HCT116 (cell line): ENCODE results near the gene LAMP1. TPM values are rescaled to one million over a fixed set of nuclear protein-coding genes. Genes with fewer than 3 reads are reported as not detected.
A peak's percentile ranks its signal among the peaks of the same experiment; 100 is the strongest.

Experiments
- ATAC-seq: fragments of 200-7000 bp; cut with Tn5 transposase; 2 replicates; pipeline ENCODE4 v1.9.1; 2020; ENCODE audit warnings: mild to moderate bottlenecking, moderate library complexity
- BruUV-seq: library from RNA; stranded (reverse); fragments of 400-500 nt; replicated peaks from 2 replicates; lab custom pipeline; 2021; lab: Mats Ljungman, UMichigan
- CTCF ChIA-PET: fragments of 300-600 bp; sonication (Branson Sonifier 250); formaldehyde crosslinking; loops from one replicate; lab custom pipeline; 2021; ENCODE audit warnings: antibody characterized with exemption; lab: Charles Lee
- POLR2A ChIA-PET: fragments of 300-600, 350-600 bp; sonication (Branson Sonifier 250); formaldehyde crosslinking; loops from one replicate; lab custom pipeline; 2021; ENCODE audit warnings: antibody characterized with exemption; lab: Charles Lee
- RAD21 ChIA-PET, 2 experiments: fragments of 300-600 bp; sonication (Branson Sonifier 250); formaldehyde crosslinking; loops; one replicate each; lab custom pipeline; 2023; ENCODE audit warnings: low total read pairs in 2 of 2; ENCODE audit not compliant: uncharacterized antibody in 2 of 2, unreplicated experiment in 2 of 2, low non-redundant PET in 1 of 2; lab: Charles Lee
- DNase-seq: peaks from one replicate; pipeline ENCODE4 v3.0.0-alpha.2; 2010; ENCODE audit warnings: low read depth, low spot score
- H2AFZ ChIP-seq: fragments of 200-600 bp; shearing (Covaris generic), sonication (generic); 2 replicates; pipeline ENCODE4 v1.6.1; 2017; ENCODE audit warnings: low read depth, mixed run types, mixed read lengths, antibody characterized with exemption, low read length; ENCODE audit not compliant: poor library complexity, severe bottlenecking
- H3K27ac ChIP-seq: 2 replicates; pipeline ENCODE4 v1.5.1; 2012; ENCODE audit warnings: low read depth, low read length
- H3K27me3 ChIP-seq: fragments of 200-600 bp; sonication (generic); 2 replicates; pipeline ENCODE4 v1.6.1; 2016; ENCODE audit warnings: mixed run types, low read length, mixed read lengths; ENCODE audit not compliant: insufficient read depth
- H3K36me3 ChIP-seq, 2 experiments: fragments of 200-500 bp in 1 of 2; fragments of 200-600 bp in 1 of 2; sonication (Bioruptor generic) in 1 of 2; sonication (generic) in 1 of 2; 2 replicates each; pipeline versions ENCODE4 v1.5.1 to v1.6.1; 2014 to 2016; ENCODE audit warnings: low read length in 2 of 2, inconsistent platforms in 1 of 2, mixed read lengths in 1 of 2, mixed run types in 1 of 2; ENCODE audit not compliant: insufficient read depth in 2 of 2, control insufficient read depth in 1 of 2
- H3K4me1 ChIP-seq, 2 experiments: fragments of 200-600 bp in 1 of 2; sonication (generic) in 1 of 2; 2 replicates each; pipeline versions ENCODE4 v1.5.1 to v1.6.1; 2012 to 2017; ENCODE audit warnings: low read length in 2 of 2, inconsistent platforms in 1 of 2, mild to moderate bottlenecking in 1 of 2, mixed read lengths in 1 of 2, mixed run types in 1 of 2, moderate library complexity in 1 of 2; ENCODE audit not compliant: insufficient read depth in 2 of 2, control insufficient read depth in 1 of 2
- H3K4me2 ChIP-seq: fragments of 200-600 bp; sonication (generic); 2 replicates; pipeline ENCODE4 v1.6.1; 2017; ENCODE audit warnings: mixed run types, low read length, mixed read lengths
- H3K4me3 ChIP-seq, 2 experiments: fragments of 200-600 bp in 1 of 2; sonication (generic) in 1 of 2; replicated peaks in 1 of 2; 2 replicates each; pipeline ENCODE4 v1.5.1; 2011 to 2016; ENCODE audit warnings: low read length in 2 of 2, control low read depth in 1 of 2, low read depth in 1 of 2, mild to moderate bottlenecking in 1 of 2, mixed read lengths in 1 of 2, mixed run types in 1 of 2
- H3K79me2 ChIP-seq: fragments of 200-600 bp; sonication (generic); 2 replicates; pipeline ENCODE4 v1.6.1; 2017; ENCODE audit warnings: mild to moderate bottlenecking, mixed run types, low read length, moderate library complexity, mixed read lengths; ENCODE audit not compliant: insufficient read depth
- H3K9ac ChIP-seq: fragments of 200-600 bp; sonication (generic); 2 replicates; pipeline ENCODE4 v1.6.1; 2016; ENCODE audit warnings: low read length, mixed read lengths
- H3K9me2 ChIP-seq: fragments of 200-600 bp; sonication (generic), shearing (Covaris generic); 2 replicates; pipeline ENCODE4 v1.6.1; 2017; ENCODE audit warnings: mixed run types, mild to moderate bottlenecking, moderate library complexity; ENCODE audit not compliant: insufficient read depth
- H3K9me3 ChIP-seq, 2 experiments: fragments of 200-500 bp in 1 of 2; fragments of 200-600 bp in 1 of 2; sonication (Bioruptor generic) in 1 of 2; sonication (generic) in 1 of 2; 2 replicates each; pipeline ENCODE4 v1.6.1; 2014 to 2017; ENCODE audit warnings: low read length in 2 of 2, mixed read lengths in 2 of 2, inconsistent platforms in 1 of 2, low read depth in 1 of 2, mild to moderate bottlenecking in 1 of 2, mixed run types in 1 of 2, moderate library complexity in 1 of 2; ENCODE audit not compliant: control insufficient read depth in 1 of 2, insufficient read depth in 1 of 2
- H4K20me1 ChIP-seq: fragments of 200-600 bp; sonication (generic), shearing (Covaris generic); 2 replicates; pipeline ENCODE4 v1.6.1; 2017; ENCODE audit warnings: mixed run types, mild to moderate bottlenecking, moderate library complexity; ENCODE audit not compliant: insufficient read depth
- CEBPB ChIP-seq: IDR thresholded peaks from 2 replicates; pipeline ENCODE4 v1.6.1; 2012; ENCODE audit warnings: low read depth
- CTCF ChIP-seq, 3 experiments: fragments of 200-600 bp in 1 of 3; sonication (generic) in 1 of 3; IDR thresholded peaks in 2 of 3; conservative IDR thresholded peaks in 1 of 3; 2 replicates each; pipeline ENCODE4 v1.5.1; 2012 to 2017; ENCODE audit warnings: low read depth in 2 of 3, low read length in 2 of 3, antibody characterized with exemption in 1 of 3, borderline replicate concordance in 1 of 3, control low read depth in 1 of 3, mild to moderate bottlenecking in 1 of 3, mixed read lengths in 1 of 3, mixed run types in 1 of 3, moderate library complexity in 1 of 3; ENCODE audit not compliant: insufficient read depth in 1 of 3
- ELF1 ChIP-seq: IDR thresholded peaks from 2 replicates; pipeline ENCODE4 v1.6.1; 2012; ENCODE audit warnings: low read depth, borderline replicate concordance
- FOSL1 ChIP-seq: IDR thresholded peaks from 2 replicates; pipeline ENCODE4 v1.6.1; 2012; ENCODE audit warnings: low read depth
- JUND ChIP-seq: IDR thresholded peaks from 2 replicates; pipeline ENCODE4 v1.6.1; 2012
- POLR2A ChIP-seq: IDR thresholded peaks from 2 replicates; pipeline ENCODE4 v1.7.0; 2011; ENCODE audit warnings: borderline replicate concordance; ENCODE audit not compliant: insufficient read depth, insufficient read length; ENCODE audit errors: extremely low read depth
- RAD21 ChIP-seq: IDR thresholded peaks from 2 replicates; pipeline ENCODE4 v1.6.1; 2012; ENCODE audit warnings: low read depth, mild to moderate bottlenecking
- SIN3A ChIP-seq: IDR thresholded peaks from 2 replicates; pipeline ENCODE4 v1.6.1; 2012; ENCODE audit warnings: low read depth
- SP1 ChIP-seq: IDR thresholded peaks from 2 replicates; pipeline ENCODE4 v1.6.1; 2012; ENCODE audit warnings: low read depth
- SRF ChIP-seq: IDR thresholded peaks from 2 replicates; pipeline ENCODE4 v1.6.1; 2012; ENCODE audit warnings: low read depth
- TCF7L2 ChIP-seq: IDR thresholded peaks from 2 replicates; pipeline ENCODE4 v1.7.0; 2011; ENCODE audit warnings: borderline replicate concordance, inconsistent platforms; ENCODE audit not compliant: insufficient read depth, insufficient read length; ENCODE audit errors: extremely low read depth
- YY1 ChIP-seq: IDR thresholded peaks from 2 replicates; pipeline ENCODE4 v1.6.1; 2011; ENCODE audit warnings: low read length, low read depth, moderate library complexity, mild to moderate bottlenecking; ENCODE audit not compliant: insufficient replicate concordance; ENCODE audit errors: extremely low read depth
- ZBTB33 ChIP-seq: IDR thresholded peaks from 2 replicates; pipeline ENCODE4 v1.6.1; 2011; ENCODE audit warnings: mild to moderate bottlenecking, low read length, moderate library complexity; ENCODE audit not compliant: insufficient replicate concordance; ENCODE audit errors: extremely low read depth
- ZNF274 ChIP-seq: fragments of 200-500 bp; sonication (Bioruptor generic); IDR thresholded peaks from 2 replicates; pipeline ENCODE4 v1.6.1; 2014; ENCODE audit warnings: mild to moderate bottlenecking, low read depth, low read length, inconsistent platforms
- intact Hi-C: fragments of 100-400 bp; cut with micrococcal nuclease; formaldehyde crosslinking; loops from 2 replicates; pipeline ENCODE4 v1.10.0; 2022
- total RNA-seq: library from RNA; stranded (reverse); gene quantifications from one replicate; pipeline ENCODE4 v1.2.1, GENCODE V29; 2021; ENCODE audit not compliant: unreplicated experiment
- TF ChIP-seq, protein P1 (sequence below): IDR thresholded peaks from 2 replicates; pipeline ENCODE4 v1.6.1; 2012
- TF ChIP-seq, protein P2 (sequence below): IDR thresholded peaks from 2 replicates; pipeline ENCODE4 v1.6.1; 2012; ENCODE audit warnings: low read depth
- TF ChIP-seq, protein P3 (sequence below): IDR thresholded peaks from 2 replicates; pipeline ENCODE4 v1.6.1; 2012

The LAMP1 gene
- total RNA-seq, 1 experiment from 2014 or later: 158 TPM

GRCh38 chr13:113267642-113268405 is 29.2 kb upstream of the LAMP1 start:
- CTCF ChIA-PET: interaction anchor here (1.1 kb wide), 1 partner anchor 105 kb away, joined by 3 read pairs; no protein-coding TSS in a partner anchor
- RAD21 ChIA-PET: no interaction called here
- BruUV-seq: no TSS peak

More at GRCh38 chr13:113267642-113268405, 29.2 kb upstream of the LAMP1 start:
- H3K27ac ChIP-seq: no peak overlapping the region
- no peaks in the 10 kb centered on the region for H3K27me3 ChIP-seq
- peaks cover 3 to 7% of the 10 kb centered on the region in 2 experiments; a peak in 1 of 4 replicates for H3K36me3 ChIP-seq
- POLR2A ChIA-PET: no interaction called here
- no peaks in the 10 kb centered on the region for H3K4me1 ChIP-seq
- intact Hi-C loops: no loop called here
- ATAC-seq (peak; percentile 63), DNase-seq (no peak)
- H3K79me2 ChIP-seq: no peaks in the 10 kb centered on the region
- no peak overlapping the region for H3K4me2 ChIP-seq
- no peak for TF ChIP-seq FOSL1
- no peak for TF ChIP-seq SRF
- TF ChIP-seq ZBTB33: no peak
- TF ChIP-seq, protein P1, sequence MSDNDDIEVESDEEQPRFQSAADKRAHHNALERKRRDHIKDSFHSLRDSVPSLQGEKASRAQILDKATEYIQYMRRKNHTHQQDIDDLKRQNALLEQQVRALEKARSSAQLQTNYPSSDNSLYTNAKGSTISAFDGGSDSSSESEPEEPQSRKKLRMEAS: no peak
- TF ChIP-seq POLR2A: no peak
- TF ChIP-seq ELF1: no peak
- TF ChIP-seq, protein P2, sequence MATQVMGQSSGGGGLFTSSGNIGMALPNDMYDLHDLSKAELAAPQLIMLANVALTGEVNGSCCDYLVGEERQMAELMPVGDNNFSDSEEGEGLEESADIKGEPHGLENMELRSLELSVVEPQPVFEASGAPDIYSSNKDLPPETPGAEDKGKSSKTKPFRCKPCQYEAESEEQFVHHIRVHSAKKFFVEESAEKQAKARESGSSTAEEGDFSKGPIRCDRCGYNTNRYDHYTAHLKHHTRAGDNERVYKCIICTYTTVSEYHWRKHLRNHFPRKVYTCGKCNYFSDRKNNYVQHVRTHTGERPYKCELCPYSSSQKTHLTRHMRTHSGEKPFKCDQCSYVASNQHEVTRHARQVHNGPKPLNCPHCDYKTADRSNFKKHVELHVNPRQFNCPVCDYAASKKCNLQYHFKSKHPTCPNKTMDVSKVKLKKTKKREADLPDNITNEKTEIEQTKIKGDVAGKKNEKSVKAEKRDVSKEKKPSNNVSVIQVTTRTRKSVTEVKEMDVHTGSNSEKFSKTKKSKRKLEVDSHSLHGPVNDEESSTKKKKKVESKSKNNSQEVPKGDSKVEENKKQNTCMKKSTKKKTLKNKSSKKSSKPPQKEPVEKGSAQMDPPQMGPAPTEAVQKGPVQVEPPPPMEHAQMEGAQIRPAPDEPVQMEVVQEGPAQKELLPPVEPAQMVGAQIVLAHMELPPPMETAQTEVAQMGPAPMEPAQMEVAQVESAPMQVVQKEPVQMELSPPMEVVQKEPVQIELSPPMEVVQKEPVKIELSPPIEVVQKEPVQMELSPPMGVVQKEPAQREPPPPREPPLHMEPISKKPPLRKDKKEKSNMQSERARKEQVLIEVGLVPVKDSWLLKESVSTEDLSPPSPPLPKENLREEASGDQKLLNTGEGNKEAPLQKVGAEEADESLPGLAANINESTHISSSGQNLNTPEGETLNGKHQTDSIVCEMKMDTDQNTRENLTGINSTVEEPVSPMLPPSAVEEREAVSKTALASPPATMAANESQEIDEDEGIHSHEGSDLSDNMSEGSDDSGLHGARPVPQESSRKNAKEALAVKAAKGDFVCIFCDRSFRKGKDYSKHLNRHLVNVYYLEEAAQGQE: no peak
- TF ChIP-seq YY1: no peak
- TF ChIP-seq, protein P3, sequence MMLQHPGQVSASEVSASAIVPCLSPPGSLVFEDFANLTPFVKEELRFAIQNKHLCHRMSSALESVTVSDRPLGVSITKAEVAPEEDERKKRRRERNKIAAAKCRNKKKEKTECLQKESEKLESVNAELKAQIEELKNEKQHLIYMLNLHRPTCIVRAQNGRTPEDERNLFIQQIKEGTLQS: no peak
- no peak for TF ChIP-seq CTCF (IDR thresholded peaks at IDR 0.05 in 2 of 3, conservative IDR thresholded peaks at IDR 0.05 in 1 of 3; ENCODE audit: borderline replicate concordance in 1 of 3, insufficient read depth in 1 of 3, low read depth in 2 of 3, low read length in 2 of 3)
- no peak for TF ChIP-seq SIN3A
- no peak for TF ChIP-seq JUND
- no peak for TF ChIP-seq ZNF274
- no peak for TF ChIP-seq CEBPB
- TF ChIP-seq TCF7L2: no peak
- no peak for TF ChIP-seq SP1
- TF ChIP-seq RAD21: no peak
- no peak overlapping the region for H2AFZ ChIP-seq
- no peaks in the 10 kb centered on the region for H3K9me3 ChIP-seq
- no peaks in the 10 kb centered on the region for H4K20me1 ChIP-seq
- no peak overlapping the region for H3K9ac ChIP-seq
- H3K9me2 ChIP-seq: no peaks in the 10 kb centered on the region
- no peak overlapping the region for H3K4me3 ChIP-seq
